Adrenal gland (tissue), 12 donors: Measurements from ENCODE around the gene HOXA9. TPM values are rescaled to one million over a fixed set of nuclear protein-coding genes. Genes with fewer than 3 reads are reported as not detected.

Experiments
- DNase-seq, 7 donors: peaks; one replicate each; pipeline ENCODE4 v3.0.0-alpha.2; 2019 to 2020
- H3K27ac ChIP-seq, 5 donors: fragments of 200-600 bp; sonication (generic) in 4 of 5; 1 replicate in 3 of 5; 2 replicates in 2 of 5; pipeline versions ENCODE4 v1.5.1 to v1.8.0; 2016 to 2020; ENCODE audit warnings: mild to moderate bottlenecking in 1 of 5
- H3K27me3 ChIP-seq: fragments of 200-600 bp; 2 replicates; pipeline ENCODE4 v1.8.0; 2021
- H3K36me3 ChIP-seq, 2 donors: fragments of 200-600 bp; replicated peaks in 1 of 2; 1 replicate in 1 of 2; 2 replicates in 1 of 2; pipeline versions ENCODE4 v1.5.1 to v1.8.0; 2018 to 2022
- H3K4me1 ChIP-seq, 2 donors: fragments of 200-600 bp; replicated peaks in 1 of 2; 1 replicate in 1 of 2; 2 replicates in 1 of 2; pipeline versions ENCODE4 v1.5.1 to v1.8.0; 2018 to 2021
- H3K4me3 ChIP-seq, 4 donors: fragments of 200-600 bp; sonication (generic) in 3 of 4; one replicate each; pipeline ENCODE4 v1.5.1; 2016 to 2018
- H3K9me3 ChIP-seq, 3 donors: fragments of 200-600 bp; sonication (generic) in 1 of 3; replicated peaks in 1 of 3; 1 replicate in 2 of 3; 2 replicates in 1 of 3; pipeline versions ENCODE4 v1.5.1 to v1.8.0; 2016 to 2021
- CTCF ChIP-seq, 6 experiments: fragments of 450-650 bp in 4 of 6; fragments of 200-600 bp in 2 of 6; sonication (generic) in 1 of 6; IDR thresholded peaks; 1 replicate in 5 of 6; 2 replicates in 1 of 6; pipeline versions ENCODE4 v1.5.1 to v1.8.0; 2016 to 2021; ENCODE audit warnings: antibody characterized with exemption in 6 of 6, mild to moderate bottlenecking in 2 of 6, moderate library complexity in 1 of 6
- POLR2A ChIP-seq, 2 donors: fragments of 450-650 bp; IDR thresholded peaks; one replicate each; pipeline ENCODE4 v1.6.1; 2017; ENCODE audit warnings: antibody characterized with exemption in 2 of 2, mild to moderate bottlenecking in 2 of 2, moderate library complexity in 1 of 2
- WGBS, 4 donors: extraction: QIAGEN DNeasy Blood & Tissue Kit in 2 of 4; methylation state at CpG; one replicate each; pipeline versions ENCODE4 v1.1.5 to v1.1.7; 2013 to 2017; 5-methylcytosine and 5-hydroxymethylcytosine counted together
- intact Hi-C, 2 donors: fragments of 100-400 bp; cut with DNase I; formaldehyde crosslinking; loops; one replicate each; pipeline versions ENCODE4 v1.14.1 to v1.15.0; 2022 to 2023
- polyA plus RNA-seq, 3 donors: library from polyadenylated mRNA; stranded (reverse); fragments of 200-250 nt in 2 of 3; fragments of 350-450 nt in 1 of 3; fragmentation: Illumina TruSeq in 1 of 3; extraction: RNeasy Lipid Tissue Mini Kit (QIAGEN cat#74804) in 1 of 3; gene quantifications; one replicate each; pipeline ENCODE4 v1.2.3, GENCODE V29; 2013 to 2014
- total RNA-seq, 9 donors: library from RNA; depleted of rRNA in 4 of 9; stranded (reverse); fragments of >200 nt in 4 of 9; fragments of 120-200 nt in 1 of 9; fragmentation: NEBNext Ultra II Directional in 1 of 9; extraction: Animal tissue kit (Norgen Biotek cat#: 25700) in 1 of 9; gene quantifications; one replicate each; pipeline versions ENCODE4 v1.1.0 to v1.2.4, GENCODE V29; 2013 to 2023
- donor health status: healthy with polysubstance abuse.
- donor health status: Bipolar disorder and iron deficiency.
- donor health status: DM: yes; HTN: yes; CAD: no.
- donor health status: DM: no; HTN: no; CAD: no.
- donor health status: DM: no; HTN: no; CAD: no.
- donor health status: DM: yes; HTN: yes; CAD: no.

The HOXA9 gene
- total and polyA plus RNA-seq, 12 donors = 2.6 to 26.7 (median 11.7) TPM

- peak in 4 of 7 donors; percentile 12 to 47 (median 14) for DNase-seq
- WGBS, 4 donors = 33 to 45% (median 45%) methylated on average over 8 to 10 of the region's 10 CpGs
- intact Hi-C loops = no loop called here
- Histone ChIP-seq H3K27me3 (peaks cover 53% of the 10 kb centered on the region), H3K27ac (peak overlapping the region in 1 of 5 donors; percentile 20), H3K4me3 (peak overlapping the region in 1 of 4 donors; percentile 66), H3K9me3 (no peaks in the 10 kb centered on the region), H3K36me3 (no peaks in the 10 kb centered on the region), H3K4me1 (peaks cover 16 to 17% of the 10 kb centered on the region in 2 donors)
- TF ChIP-seq CTCF (IDR thresholded peaks at IDR 0.05) (no peak), POLR2A (IDR thresholded peaks at IDR 0.05) (no peak)
Measured at GRCh38 chr7:27172315-27172774, 7.0 kb upstream of the HOXA9 start.

GRCh38 chr7:27171637-27172314 lies 6.4 kb upstream of the HOXA9 start:
- Histone ChIP-seq H3K27me3 (peaks cover 58% of the 10 kb centered on the region), H3K4me3 (peak overlapping the region in 1 of 4 donors; percentile 66), H3K27ac (no peak overlapping the region), H3K9me3 (no peaks in the 10 kb centered on the region), H3K4me1 (peaks cover 16 to 17% of the 10 kb centered on the region in 2 donors), H3K36me3 (no peaks in the 10 kb centered on the region)
- DNase-seq = peak in 3 of 7 donors; percentile 12 to 51 (median 21)
- intact Hi-C loops = no loop called here
- TF ChIP-seq POLR2A (IDR thresholded peaks at IDR 0.05) (no peak), CTCF (IDR thresholded peaks at IDR 0.05) (no peak)
- WGBS, 4 donors = 46 to 56% (median 52%) methylated on average over 30 of the region's 30 CpGs

GRCh38 chr7:27171325-27171636 lies 5.9 kb upstream of the HOXA9 start:
- peaks cover 61% of the 10 kb centered on the region for H3K27me3 ChIP-seq
- no peak for TF ChIP-seq CTCF (IDR thresholded peaks at IDR 0.05)
- TF ChIP-seq POLR2A (IDR thresholded peaks at IDR 0.05) = no peak
- no peaks in the 10 kb centered on the region for H3K9me3 ChIP-seq
- 53 to 59% (median 57%) methylated on average over 8 of the region's 8 CpGs for WGBS, 4 donors
- no peak overlapping the region for H3K27ac ChIP-seq
- intact Hi-C loops = no loop called here
- no peak overlapping the region for H3K4me3 ChIP-seq
- no peaks in the 10 kb centered on the region for H3K36me3 ChIP-seq
- peaks cover 16 to 17% of the 10 kb centered on the region in 2 donors for H3K4me1 ChIP-seq
- no peak for DNase-seq

GRCh38 chr7:27170426-27171324 lies 5.3 kb upstream of the HOXA9 start:
- H3K4me1 ChIP-seq = peaks cover 16 to 17% of the 10 kb centered on the region in 2 donors
- H3K27ac ChIP-seq = no peak overlapping the region
- peaks cover 66% of the 10 kb centered on the region for H3K27me3 ChIP-seq
- no peak for TF ChIP-seq POLR2A (IDR thresholded peaks at IDR 0.05)
- TF ChIP-seq CTCF (IDR thresholded peaks at IDR 0.05) = no peak
- no peaks in the 10 kb centered on the region for H3K36me3 ChIP-seq
- H3K9me3 ChIP-seq = no peaks in the 10 kb centered on the region
- intact Hi-C loops = no loop called here
- H3K4me3 ChIP-seq = no peak overlapping the region
- DNase-seq = no peak
- 58 to 66% (median 60%) methylated on average over 11 of the region's 11 CpGs for WGBS, 4 donors
